Subcutaneous abdominal adipose tissue (tissue), 5 donors: Measurements from ENCODE around the gene GPR142.

Experiments used
- H3K27ac ChIP-seq: one replicate; pipeline ENCODE4 v1.7.0; 2013; ENCODE audit warnings: low read depth, mild to moderate bottlenecking, inconsistent platforms, low read length, moderate library complexity
- H3K27me3 ChIP-seq, 5 donors: one replicate each; pipeline ENCODE4 v1.7.0; 2013; ENCODE audit warnings: low read length in 5 of 5, inconsistent platforms in 1 of 5; ENCODE audit not compliant: control insufficient read depth in 5 of 5, insufficient read depth in 4 of 5
- H3K36me3 ChIP-seq, 5 donors: one replicate each; pipeline ENCODE4 v1.7.0; 2013; ENCODE audit warnings: low read length in 5 of 5; ENCODE audit not compliant: control insufficient read depth in 5 of 5, insufficient read depth in 5 of 5
- H3K4me1 ChIP-seq, 5 donors: one replicate each; pipeline ENCODE4 v1.7.0; 2013; ENCODE audit warnings: low read length in 5 of 5, mild to moderate bottlenecking in 3 of 5, moderate library complexity in 1 of 5; ENCODE audit not compliant: control insufficient read depth in 5 of 5, insufficient read depth in 5 of 5
- H3K4me3 ChIP-seq, 5 donors: one replicate each; pipeline ENCODE4 v1.7.0; 2013; ENCODE audit warnings: low read length in 5 of 5, low read depth in 1 of 5
- H3K9ac ChIP-seq, 5 donors: one replicate each; pipeline ENCODE4 v1.7.0; 2013; ENCODE audit warnings: low read length in 5 of 5, mild to moderate bottlenecking in 4 of 5, moderate library complexity in 3 of 5
- H3K9me3 ChIP-seq, 5 donors: one replicate each; pipeline ENCODE4 v1.7.0; 2013; ENCODE audit warnings: low read length in 5 of 5; ENCODE audit not compliant: control insufficient read depth in 5 of 5
- donor health status: healthy.
- donor health status: healthy.
- donor health status: healthy.
- donor health status: healthy.
- donor health status: healthy.

Gene GPR142

DNA sequence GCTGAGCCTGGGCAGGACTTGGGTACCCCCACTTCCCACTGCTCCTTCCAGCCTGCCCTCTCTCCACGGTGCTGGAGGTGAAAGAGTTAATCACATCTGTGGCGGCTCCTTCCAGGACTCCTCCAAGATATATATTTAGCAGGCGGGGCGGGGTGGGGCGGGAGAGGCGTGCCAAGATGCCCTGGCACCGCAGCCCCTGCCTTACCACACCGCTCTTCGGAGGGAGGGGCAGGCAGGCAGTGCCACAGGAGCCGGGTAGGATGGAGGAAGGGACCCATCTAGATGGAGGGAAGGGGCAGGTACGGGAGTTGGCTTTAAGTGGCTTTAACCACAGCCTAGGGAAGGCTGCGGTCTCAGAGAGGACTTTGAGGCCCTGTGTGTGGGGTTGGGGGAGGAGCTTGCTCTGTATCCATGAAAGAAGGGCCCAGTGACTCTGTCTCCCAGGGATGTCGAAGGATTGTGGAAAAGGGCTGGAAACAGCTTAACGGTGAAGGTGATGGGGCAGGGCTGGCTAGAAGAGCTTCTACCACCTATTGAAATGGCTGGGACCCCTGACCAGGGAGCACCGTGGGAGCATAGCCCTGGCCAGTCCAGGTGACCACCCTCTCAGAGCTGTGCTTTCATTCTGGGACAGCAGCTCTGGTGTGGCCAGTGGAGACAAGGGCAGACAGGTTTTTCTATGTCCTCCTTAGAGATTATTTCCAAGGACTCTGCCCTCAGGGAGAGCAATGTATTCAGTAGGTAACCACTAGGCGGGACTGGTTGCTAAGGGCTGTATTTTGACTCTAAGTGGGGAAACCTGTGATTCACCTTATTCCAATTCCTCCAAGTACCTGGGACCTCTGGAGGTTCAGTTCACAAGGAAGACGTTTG is 13.0 kb downstream of the GPR142 start:
- Histone ChIP-seq H3K4me3 (peak overlapping the region in 2 of 5 donors; percentile 49 to 55), H3K27me3 (no peaks in the 10 kb centered on the region), H3K9ac (peak overlapping the region in 1 of 5 donors; percentile 31), H3K9me3 (no peaks in the 10 kb centered on the region), H3K4me1 (peaks cover 0 to 15% (median 11%) of the 10 kb centered on the region in 5 donors), H3K36me3 (no peaks in the 10 kb centered on the region), H3K27ac (no peak overlapping the region)

DNA sequence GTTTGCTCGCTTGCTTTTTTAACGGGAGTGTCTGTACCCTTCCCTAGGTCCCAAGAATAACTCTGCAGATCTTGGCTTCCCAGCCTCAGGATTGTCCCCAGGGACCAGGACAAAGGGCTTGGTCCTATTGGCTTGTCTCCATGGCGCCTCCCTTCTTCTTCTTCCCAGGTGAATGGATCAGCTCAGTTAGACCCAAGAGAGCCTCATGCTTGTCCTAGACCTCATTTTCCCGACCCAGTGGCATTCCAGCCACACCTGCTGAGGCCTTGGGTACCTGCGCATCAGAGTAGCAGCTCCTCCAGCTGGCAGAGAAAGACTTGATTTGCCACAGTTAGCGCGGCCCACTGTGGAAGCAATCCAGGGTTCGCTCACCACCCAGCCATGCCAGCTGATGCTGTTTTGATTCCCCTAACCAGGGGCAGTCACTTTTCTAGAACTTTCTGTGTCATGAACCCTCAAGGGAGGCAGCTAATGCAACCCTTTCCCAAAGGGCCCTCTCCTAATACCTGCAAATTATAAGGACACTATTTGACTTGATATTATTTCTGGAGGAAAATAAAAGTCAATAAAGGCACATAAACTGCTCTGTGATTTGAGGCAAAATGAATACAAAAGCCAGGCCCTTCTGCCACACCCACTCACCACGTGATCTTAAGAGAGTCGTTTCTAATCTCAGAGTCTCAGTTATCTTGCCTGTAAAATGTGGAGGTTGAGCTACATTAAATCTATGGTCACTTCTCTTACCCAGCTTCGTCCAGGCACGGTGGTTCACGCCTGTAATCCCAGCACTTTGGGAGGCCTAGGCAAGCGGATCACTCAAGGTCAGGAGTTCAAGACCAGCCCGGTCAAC is 13.9 kb downstream of the GPR142 start:
- no peak overlapping the region for H3K9ac ChIP-seq

DNA sequence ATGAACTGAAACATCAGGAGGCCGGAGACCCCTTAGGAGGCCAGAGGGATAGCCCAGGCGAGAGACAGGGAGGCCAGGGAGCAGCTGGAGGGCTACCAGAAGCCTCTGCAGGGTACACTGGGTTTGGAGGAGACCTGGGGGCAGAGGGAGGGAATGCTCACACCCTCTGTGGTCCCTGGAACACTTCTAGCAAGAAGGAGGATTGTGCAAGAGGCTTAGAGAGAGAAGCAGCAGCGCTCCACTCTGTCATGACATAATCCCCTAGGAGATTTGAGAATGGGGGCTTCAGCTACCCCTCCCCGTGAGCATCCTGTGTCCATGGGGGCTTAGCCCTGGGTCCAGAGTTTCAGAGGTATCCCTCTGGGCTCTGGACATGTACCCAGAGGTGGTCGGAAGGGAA is 15.8 kb downstream of the GPR142 start:
- H3K27ac ChIP-seq = no peak overlapping the region
- H3K9ac ChIP-seq = peak overlapping the region in 1 of 5 donors; percentile 35
- no peaks in the 10 kb centered on the region for H3K9me3 ChIP-seq
- no peak overlapping the region for H3K4me3 ChIP-seq
- no peaks in the 10 kb centered on the region for H3K27me3 ChIP-seq
- peaks cover 0 to 26% (median 23%) of the 10 kb centered on the region in 5 donors for H3K4me1 ChIP-seq
- H3K36me3 ChIP-seq = no peaks in the 10 kb centered on the region

More for the DNA sequence above, 13.9 kb downstream of the GPR142 start:
- no peak overlapping the region for H3K4me3 ChIP-seq
- no peaks in the 10 kb centered on the region for H3K36me3 ChIP-seq
- H3K9me3 ChIP-seq = no peaks in the 10 kb centered on the region
- no peak overlapping the region for H3K27ac ChIP-seq
- H3K27me3 ChIP-seq = no peaks in the 10 kb centered on the region
- H3K4me1 ChIP-seq = peaks cover 0 to 17% (median 14%) of the 10 kb centered on the region in 5 donors

DNA sequence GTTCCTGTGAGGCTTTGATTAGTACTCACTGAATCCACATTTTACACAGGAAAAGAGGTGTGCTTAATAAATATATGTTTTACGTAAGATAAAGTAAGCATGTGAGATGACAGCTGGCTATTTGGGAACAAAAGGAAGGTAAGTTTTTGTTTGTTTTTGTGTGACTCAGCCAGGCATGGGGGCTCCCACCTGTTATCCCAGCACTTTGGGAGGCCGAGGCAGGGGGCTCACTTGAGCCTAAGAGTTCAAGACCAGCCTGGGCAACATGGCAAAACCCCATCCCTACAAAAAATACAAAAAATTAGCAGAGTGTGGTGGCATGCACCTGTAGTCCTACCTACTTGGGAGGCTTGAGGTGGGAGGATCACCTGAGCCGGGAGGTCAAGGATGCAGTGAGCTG is 17.9 kb downstream of the GPR142 start:
- Histone ChIP-seq H3K27ac (no peak overlapping the region), H3K9me3 (no peaks in the 10 kb centered on the region), H3K4me3 (no peak overlapping the region), H3K36me3 (no peaks in the 10 kb centered on the region), H3K9ac (no peak overlapping the region), H3K4me1 (peaks cover 0 to 15% (median 13%) of the 10 kb centered on the region in 5 donors), H3K27me3 (no peaks in the 10 kb centered on the region)

DNA sequence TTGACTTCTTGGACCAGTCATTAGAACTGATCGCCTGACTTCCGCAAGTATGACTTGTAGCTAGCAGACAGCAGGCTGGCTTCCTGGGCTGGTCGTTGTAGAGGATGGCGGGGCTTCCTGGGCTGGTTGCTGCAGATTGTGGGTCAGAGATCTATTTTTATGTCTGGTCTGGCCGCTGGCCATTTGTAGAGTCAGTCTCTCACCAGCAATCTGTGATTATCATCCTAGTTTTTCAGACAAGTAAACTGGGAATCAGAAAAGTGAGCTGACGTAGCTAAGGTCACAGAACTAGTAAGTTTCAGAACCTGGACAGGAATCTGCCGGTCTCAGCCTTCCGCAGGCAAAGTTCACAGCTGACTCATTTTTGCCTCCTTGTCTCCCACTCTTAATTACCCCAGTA is 19.1 kb downstream of the GPR142 start:
- Histone ChIP-seq H3K9ac (no peak overlapping the region), H3K4me3 (no peak overlapping the region), H3K27ac (no peak overlapping the region), H3K9me3 (no peaks in the 10 kb centered on the region), H3K4me1 (peaks cover 0 to 18% (median 15%) of the 10 kb centered on the region in 5 donors), H3K36me3 (no peaks in the 10 kb centered on the region), H3K27me3 (no peaks in the 10 kb centered on the region)

DNA sequence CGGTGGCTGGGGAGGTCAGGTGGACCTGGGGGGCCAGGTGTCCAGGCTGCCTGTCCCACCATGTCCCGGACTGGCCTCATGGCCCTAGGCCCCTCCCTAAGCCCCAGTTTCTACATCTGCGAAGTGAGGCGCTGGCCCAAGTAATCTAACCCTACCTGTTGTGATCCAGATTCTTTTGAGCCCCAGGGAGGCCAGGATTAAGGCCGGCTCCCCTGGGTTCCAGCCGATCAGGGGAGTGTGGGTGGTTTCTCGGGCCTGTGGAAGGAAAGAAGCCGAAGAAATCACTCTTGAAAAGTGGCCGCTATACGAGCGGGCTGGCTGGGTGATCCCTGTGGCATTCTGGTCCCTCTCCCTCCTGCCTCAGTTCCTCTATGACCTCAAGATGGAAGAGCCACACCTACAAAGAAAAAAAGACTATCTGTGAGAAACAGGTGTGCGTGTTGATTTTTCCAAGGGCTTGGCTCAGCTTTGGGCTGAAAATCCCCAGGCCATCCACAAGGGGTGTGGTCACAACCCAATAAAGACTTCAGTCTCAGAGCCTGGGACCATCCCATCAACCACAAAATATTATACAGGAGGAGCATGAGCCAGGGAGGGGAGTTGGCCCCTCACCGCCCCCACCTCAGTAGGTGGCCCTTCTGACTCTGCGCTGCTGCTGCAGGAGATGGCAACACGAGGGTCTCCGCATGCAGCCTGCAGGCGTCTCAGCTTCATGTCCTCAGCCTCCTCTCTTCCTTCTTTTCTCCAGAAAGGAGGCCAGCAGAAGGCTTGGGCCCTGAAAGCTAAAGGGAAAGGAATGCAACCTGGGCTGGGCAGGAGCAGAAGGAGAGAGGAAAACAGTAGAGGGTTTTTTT is 20.3 kb downstream of the GPR142 start:
- Histone ChIP-seq H3K9me3 (peaks cover 0 to 2% (median 0%) of the 10 kb centered on the region in 5 donors), H3K4me1 (peaks cover 3 to 30% (median 27%) of the 10 kb centered on the region in 5 donors), H3K4me3 (no peak overlapping the region), H3K27ac (no peak overlapping the region), H3K27me3 (no peaks in the 10 kb centered on the region), H3K9ac (peak overlapping the region in 1 of 5 donors; percentile 44), H3K36me3 (no peaks in the 10 kb centered on the region)

DNA sequence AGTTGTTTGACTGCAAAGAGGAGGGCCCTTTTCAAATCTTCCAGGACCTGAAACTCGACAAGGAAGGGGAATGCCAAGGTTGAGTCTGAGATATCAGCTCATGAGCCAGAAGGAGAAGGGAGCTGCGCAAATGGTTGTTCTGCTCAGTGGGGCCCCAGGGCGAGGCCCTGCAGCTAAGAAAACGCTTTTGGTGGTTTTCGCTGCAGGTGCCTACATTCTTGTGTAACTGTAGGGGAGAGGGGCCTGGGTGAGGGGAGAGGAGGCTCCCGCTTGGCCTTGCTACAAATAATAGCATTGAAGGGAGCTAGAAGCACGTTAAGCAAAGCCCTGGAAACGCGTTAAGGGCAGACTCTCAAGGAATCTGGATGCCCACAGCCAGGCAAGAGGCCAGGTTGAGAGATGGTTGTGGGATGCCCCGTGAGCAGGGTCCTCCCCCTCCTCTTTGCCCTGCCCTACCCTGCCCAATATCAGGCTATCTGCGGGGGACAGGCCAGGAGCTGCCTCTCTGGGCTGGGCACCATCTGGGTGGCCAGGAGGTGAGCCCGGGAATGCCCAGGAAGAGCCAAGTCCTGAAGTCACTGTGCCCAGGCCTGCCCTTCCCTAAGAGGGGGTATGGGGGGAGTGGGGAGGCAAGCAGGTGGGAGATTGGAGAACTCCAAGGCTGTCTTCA is 21.9 kb downstream of the GPR142 start:
- Histone ChIP-seq H3K4me3 (no peak overlapping the region), H3K36me3 (no peaks in the 10 kb centered on the region), H3K27me3 (no peaks in the 10 kb centered on the region), H3K27ac (no peak overlapping the region), H3K9me3 (peaks cover 0 to 3% (median 0%) of the 10 kb centered on the region in 5 donors), H3K4me1 (peaks cover 5 to 44% (median 43%) of the 10 kb centered on the region in 5 donors), H3K9ac (no peak overlapping the region)

DNA sequence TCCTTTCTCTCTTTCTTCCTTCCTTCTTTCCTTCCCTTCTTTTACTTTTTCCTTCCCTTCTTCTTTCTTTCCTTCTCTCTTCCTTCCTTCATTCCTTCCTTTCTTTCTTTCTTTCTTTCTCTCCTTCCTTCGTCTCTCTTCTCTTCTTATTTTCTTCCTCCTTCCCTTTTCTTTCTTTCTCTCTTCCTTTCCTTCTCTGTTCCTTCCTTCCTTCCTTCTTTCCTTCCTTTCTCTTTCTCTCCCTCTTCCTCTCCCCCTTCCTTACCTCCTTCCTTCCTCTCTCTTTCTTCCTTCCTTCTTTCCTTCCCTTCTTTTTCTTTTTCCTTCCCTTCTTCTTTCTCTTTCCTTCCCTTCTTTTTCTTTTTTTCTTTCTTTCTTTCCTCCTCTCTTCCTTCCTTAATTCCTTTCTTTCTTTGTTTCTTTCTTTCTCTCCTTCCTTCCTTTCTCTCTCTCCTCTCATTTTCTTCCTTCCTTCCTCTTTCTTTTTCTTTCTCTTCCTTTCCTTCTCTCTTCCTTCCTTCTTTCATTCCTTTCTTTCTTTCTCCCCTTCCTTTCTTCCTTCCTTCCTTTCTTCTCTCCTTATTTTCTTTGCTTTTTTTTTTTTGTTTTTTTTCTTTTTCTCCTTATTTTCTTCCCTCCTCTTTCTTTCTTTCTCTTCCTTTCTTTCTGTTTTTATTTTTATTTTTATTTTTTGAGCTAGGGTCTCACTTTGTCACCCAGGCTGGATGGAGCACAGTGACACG is 22.8 kb downstream of the GPR142 start:
- Histone ChIP-seq H3K9ac (no peak overlapping the region), H3K27ac (peak overlapping the region; percentile 88), H3K36me3 (no peaks in the 10 kb centered on the region), H3K4me1 (peaks cover 5 to 45% (median 43%) of the 10 kb centered on the region in 5 donors), H3K9me3 (peaks cover 0 to 3% (median 0%) of the 10 kb centered on the region in 5 donors), H3K4me3 (no peak overlapping the region), H3K27me3 (no peaks in the 10 kb centered on the region)
